Bladder microvascular endothelial cell (primary cell): ENCODE measurements around the gene C6orf52. TPM values are rescaled to one million over a fixed set of nuclear protein-coding genes. Genes with fewer than 3 reads are reported as not detected.

Experiments used
- total RNA-seq: library from RNA; depleted of rRNA; stranded (reverse); fragments of >200 nt; gene quantifications from 2 replicates; pipeline ENCODE4 v1.2.3, GENCODE V29; 2014

Gene C6orf52
- 0.32 TPM in 1 of 2 replicates, not detected in the other for total RNA-seq

GRCh38 chr6:10694302-10695085, at the start of gene C6orf52, which contains the start of gene PAK1IP1:
Gene C6orf52 (minus strand): TSS chr6:10694616. CDS start chr6:10687550, 7,066 bp downstream.
Gene PAK1IP1 (plus strand): TSS chr6:10694972. CDS start chr6:10694986, 14 bp downstream.

GRCh38 chr6:10722820-10723566, 28.6 kb upstream of the C6orf52 start, which contains the start of gene TMEM14C:
Gene TMEM14C (plus strand): TSS chr6:10723070. CDS start chr6:10724614, 1,544 bp downstream.

Other genes starting within 250 kb of the C6orf52 start
- 6.3 and 43.7 TPM in 2 replicates for gene GCNT2, start 173.3 kb downstream of the C6orf52 start, total RNA-seq
- 9.7 and 18.8 TPM in 2 replicates for gene PAK1IP1, start 356 bp upstream of the C6orf52 start, total RNA-seq
- 63.4 and 80.1 TPM in 2 replicates for gene TMEM14C, start 28.5 kb upstream of the C6orf52 start, total RNA-seq
- gene TMEM14B, start 53.2 kb upstream of the C6orf52 start, total RNA-seq, result 45.7 and 54.6 TPM in 2 replicates
- under 0.01 TPM in 1 of 2 replicates, not detected in the other for gene MAK, start 143.9 kb upstream of the C6orf52 start, total RNA-seq
- gene GCM2, start 187.4 kb upstream of the C6orf52 start, total RNA-seq, result not detected in 2 replicates
- 0.13 and 0.16 TPM in 2 replicates for gene SYCP2L, start 192.4 kb upstream of the C6orf52 start, total RNA-seq